ENCODE data around the gene ING3.

GRCh38 chr7:121023194-121023593 lies 72.6 kb downstream of the ING3 start:
- TF ChIP-seq YY1 (tag by site-specific recombination; IDR thresholded peaks at IDR 0.05) (no peak), ZNF704 (tag by site-specific recombination; IDR thresholded peaks at IDR 0.05) (no peak), ZNF629 (tag by site-specific recombination; IDR thresholded peaks at IDR 0.05) (no peak), ELK4 (IDR thresholded peaks at IDR 0.05; ENCODE audit: borderline replicate concordance, low read depth, low read length) (no peak), ZNF449 (tag by site-specific recombination; IDR thresholded peaks at IDR 0.05) (no peak), SETDB1 (IDR thresholded peaks at IDR 0.05; ENCODE audit: insufficient read length, low read length) (no peak), ZNF350 (tag by site-specific recombination; IDR thresholded peaks at IDR 0.05) (no peak), ZSCAN18 (tag by site-specific recombination; IDR thresholded peaks at IDR 0.05) (no peak), ZNF596 (tag by site-specific recombination; IDR thresholded peaks at IDR 0.05) (no peak), MZF1 (tag by site-specific recombination; IDR thresholded peaks at IDR 0.05; ENCODE audit: borderline replicate concordance) (no peak), ZNF274 (IDR thresholded peaks at IDR 0.05; ENCODE audit: low read length) (no peak), ZNF274 (tag by site-specific recombination; IDR thresholded peaks at IDR 0.05; ENCODE audit: borderline replicate concordance) (no peak)
- TF ChIP-seq, protein P1, sequence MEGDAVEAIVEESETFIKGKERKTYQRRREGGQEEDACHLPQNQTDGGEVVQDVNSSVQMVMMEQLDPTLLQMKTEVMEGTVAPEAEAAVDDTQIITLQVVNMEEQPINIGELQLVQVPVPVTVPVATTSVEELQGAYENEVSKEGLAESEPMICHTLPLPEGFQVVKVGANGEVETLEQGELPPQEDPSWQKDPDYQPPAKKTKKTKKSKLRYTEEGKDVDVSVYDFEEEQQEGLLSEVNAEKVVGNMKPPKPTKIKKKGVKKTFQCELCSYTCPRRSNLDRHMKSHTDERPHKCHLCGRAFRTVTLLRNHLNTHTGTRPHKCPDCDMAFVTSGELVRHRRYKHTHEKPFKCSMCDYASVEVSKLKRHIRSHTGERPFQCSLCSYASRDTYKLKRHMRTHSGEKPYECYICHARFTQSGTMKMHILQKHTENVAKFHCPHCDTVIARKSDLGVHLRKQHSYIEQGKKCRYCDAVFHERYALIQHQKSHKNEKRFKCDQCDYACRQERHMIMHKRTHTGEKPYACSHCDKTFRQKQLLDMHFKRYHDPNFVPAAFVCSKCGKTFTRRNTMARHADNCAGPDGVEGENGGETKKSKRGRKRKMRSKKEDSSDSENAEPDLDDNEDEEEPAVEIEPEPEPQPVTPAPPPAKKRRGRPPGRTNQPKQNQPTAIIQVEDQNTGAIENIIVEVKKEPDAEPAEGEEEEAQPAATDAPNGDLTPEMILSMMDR (tag by site-specific recombination; IDR thresholded peaks at IDR 0.05), result no peak
- TF ChIP-seq, protein P2, sequence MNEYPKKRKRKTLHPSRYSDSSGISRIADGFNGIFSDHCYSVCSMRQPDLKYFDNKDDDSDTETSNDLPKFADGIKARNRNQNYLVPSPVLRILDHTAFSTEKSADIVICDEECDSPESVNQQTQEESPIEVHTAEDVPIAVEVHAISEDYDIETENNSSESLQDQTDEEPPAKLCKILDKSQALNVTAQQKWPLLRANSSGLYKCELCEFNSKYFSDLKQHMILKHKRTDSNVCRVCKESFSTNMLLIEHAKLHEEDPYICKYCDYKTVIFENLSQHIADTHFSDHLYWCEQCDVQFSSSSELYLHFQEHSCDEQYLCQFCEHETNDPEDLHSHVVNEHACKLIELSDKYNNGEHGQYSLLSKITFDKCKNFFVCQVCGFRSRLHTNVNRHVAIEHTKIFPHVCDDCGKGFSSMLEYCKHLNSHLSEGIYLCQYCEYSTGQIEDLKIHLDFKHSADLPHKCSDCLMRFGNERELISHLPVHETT (tag by site-specific recombination; IDR thresholded peaks at IDR 0.05), result no peak
